GM12872 (cell line): ENCODE results near the gene HBQ1.

Experiments
- CTCF ChIP-seq: IDR thresholded peaks from 3 replicates; pipeline ENCODE4 v1.5.1; 2011; ENCODE audit warnings: low read depth, mild to moderate bottlenecking, low read length, moderate library complexity; ENCODE audit not compliant: insufficient read depth

Gene HBQ1

DNA sequence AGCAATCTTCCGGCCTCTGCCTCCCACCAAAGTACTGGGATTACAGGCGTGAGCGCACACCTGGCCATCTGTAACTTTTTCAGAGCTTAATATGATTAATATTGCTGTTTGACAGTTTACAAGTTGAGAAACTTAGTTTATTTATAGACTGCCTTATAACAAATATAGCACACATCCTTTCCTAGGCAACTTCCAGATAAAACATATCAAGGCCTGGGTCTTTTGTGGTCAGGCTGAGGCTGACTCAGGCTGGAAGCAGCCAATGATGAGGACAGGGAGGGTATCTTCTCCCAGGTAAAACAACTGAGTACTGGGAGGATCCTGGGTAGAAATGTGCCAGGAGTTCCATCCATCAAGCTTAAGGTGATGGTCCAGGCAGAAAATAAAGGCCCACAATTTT lies 32.7 kb downstream of the HBQ1 start:
- no peak for TF ChIP-seq CTCF

DNA sequence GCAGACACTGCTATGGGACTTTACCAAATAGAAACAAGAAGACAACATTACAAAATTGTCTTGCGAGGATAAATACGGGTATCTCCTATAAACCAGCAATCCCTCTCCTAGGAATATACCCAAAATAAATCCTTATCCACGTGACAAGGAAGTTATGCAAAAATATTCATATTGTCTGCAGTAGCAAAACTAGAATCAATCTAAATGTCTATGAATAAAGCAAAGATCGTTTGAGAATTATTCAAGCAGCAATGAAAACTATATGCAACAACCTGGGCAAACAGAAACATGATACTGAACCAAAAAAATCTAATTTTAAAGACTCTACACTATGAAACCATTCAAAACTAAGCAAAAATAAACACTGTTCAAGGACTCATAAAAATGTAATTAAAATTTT lies 39.8 kb downstream of the HBQ1 start:
- no peak for TF ChIP-seq CTCF

GRCh38 chr16:228151-228851 lies 48.0 kb downstream of the HBQ1 start:
- TF ChIP-seq CTCF = no peak

DNA sequence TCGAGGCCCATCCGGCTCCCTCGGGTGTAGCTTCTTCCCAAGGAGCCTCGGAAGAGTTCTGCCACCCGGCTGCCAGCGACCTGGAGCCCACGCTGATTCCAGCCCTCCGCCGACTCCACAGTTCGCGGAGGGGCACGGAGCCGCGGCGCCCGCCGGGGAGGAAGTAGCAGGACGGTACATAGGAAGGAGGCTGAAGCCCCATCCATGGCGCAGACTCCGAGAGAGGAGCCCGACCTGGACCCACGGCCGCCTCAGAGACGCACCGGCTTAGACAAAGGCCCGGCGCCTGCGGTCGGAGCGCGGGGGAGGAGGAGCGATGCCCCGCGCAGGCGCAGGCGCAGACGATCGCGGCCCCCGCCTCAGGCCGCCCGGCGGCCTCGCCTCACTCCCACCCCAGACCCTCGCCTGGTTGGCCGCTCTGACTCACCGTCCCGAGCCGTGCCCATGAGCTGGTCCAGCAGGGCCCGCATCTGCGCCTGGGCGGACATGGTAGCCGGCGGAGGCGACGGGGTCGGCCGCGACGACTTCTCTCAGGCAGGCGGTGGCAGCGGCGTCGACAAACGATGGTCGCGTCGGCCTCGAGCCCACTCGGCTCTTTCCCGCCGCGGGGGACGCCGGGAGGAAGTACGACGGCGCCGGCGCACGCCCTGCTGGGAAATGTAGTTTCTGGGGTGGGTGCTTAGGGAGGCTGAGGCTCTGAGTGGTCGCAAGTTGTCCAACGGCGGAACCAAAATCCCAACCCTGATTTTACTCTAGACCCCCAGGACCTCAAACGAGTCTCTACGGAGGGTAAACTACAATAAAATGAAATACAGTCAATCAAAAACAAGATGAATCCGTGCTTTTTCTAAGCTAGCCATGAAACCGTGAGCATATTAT lies 48.8 kb downstream of the HBQ1 start, which contains the start of gene LUC7L:
TSS of gene LUC7L (minus strand) at position 598 of the 879 bp plus-strand sequence. CDS start at position 488, 110 bp downstream.
- TF ChIP-seq CTCF = no peak

DNA sequence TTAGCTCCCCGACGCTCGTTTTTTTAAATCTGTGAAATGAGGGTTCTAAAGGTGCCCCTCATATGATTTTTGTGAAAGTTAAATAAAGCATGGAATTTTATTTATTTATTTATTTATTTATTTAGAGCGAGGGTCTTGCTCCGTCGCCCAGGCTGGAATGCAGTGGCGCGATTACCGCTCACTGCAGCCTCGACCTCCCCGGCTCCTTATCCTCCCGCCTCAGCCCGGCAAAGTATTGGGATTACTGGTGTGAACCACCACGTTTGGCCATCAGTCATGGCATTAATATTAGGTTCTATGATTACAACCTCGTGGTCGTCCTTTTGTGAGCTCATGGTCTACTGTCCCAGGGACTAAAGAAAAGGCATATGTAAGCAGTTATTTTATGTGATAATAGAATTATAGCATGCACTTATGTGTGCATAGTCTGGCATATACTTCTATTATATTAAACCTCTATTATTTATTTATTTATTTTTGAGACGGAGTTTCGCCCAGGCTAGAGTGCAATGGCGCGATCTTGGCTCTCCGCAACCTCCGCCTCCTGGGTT lies 49.5 kb downstream of the HBQ1 start:
- TF ChIP-seq CTCF = no peak
